OCI-LY3 (cell line): Measurements from ENCODE around the gene KIF6.

Experiments used
- H2AFZ ChIP-seq: fragments of 200-600, 300-600 bp; shearing (Covaris generic); 2 replicates; pipeline ENCODE4 v1.6.0; 2014; ENCODE audit warnings: antibody characterized with exemption, low read depth, low read length
- H3K27ac ChIP-seq: fragments of 200-600, 300-600 bp; sonication (generic); 2 replicates; pipeline ENCODE4 v1.5.1; 2014; ENCODE audit warnings: mild to moderate bottlenecking, low read length, moderate library complexity, mixed read lengths
- H3K27me3 ChIP-seq: fragments of 200-600, 300-600 bp; sonication (generic); 2 replicates; pipeline ENCODE4 v1.6.1; 2014; ENCODE audit warnings: low read depth, low read length, mixed read lengths
- H3K36me3 ChIP-seq: fragments of 200-600, 300-600 bp; sonication (generic); replicated peaks from 2 replicates; pipeline ENCODE3; 2014; ENCODE audit warnings: low read depth, low read length, mixed read lengths
- H3K4me1 ChIP-seq: fragments of 300-600, 200-600 bp; sonication (generic); 2 replicates; pipeline ENCODE4 v1.6.1; 2014; ENCODE audit warnings: low read length, mixed read lengths
- H3K4me2 ChIP-seq: fragments of 200-600, 300-600 bp; sonication (generic); 2 replicates; pipeline ENCODE4 v1.6.1; 2014; ENCODE audit warnings: low read length, mixed read lengths
- H3K4me3 ChIP-seq: fragments of 300-600, 200-600 bp; sonication (generic); 2 replicates; pipeline ENCODE4 v1.5.1; 2014; ENCODE audit warnings: antibody characterized with exemption, mild to moderate bottlenecking, low read length, moderate library complexity
- H3K79me2 ChIP-seq: fragments of 300-600, 200-600 bp; shearing (Covaris generic); 2 replicates; pipeline ENCODE4 v1.6.1; 2014; ENCODE audit warnings: mild to moderate bottlenecking, low read length, mixed read lengths
- H3K9ac ChIP-seq: fragments of 300-600, 200-600 bp; shearing (Covaris generic); 2 replicates; pipeline ENCODE4 v1.6.0; 2014; ENCODE audit warnings: mild to moderate bottlenecking, low read length, moderate library complexity
- H3K9me3 ChIP-seq: fragments of 200-600, 300-600 bp; shearing (Covaris generic); 2 replicates; pipeline ENCODE4 v1.6.1; 2014; ENCODE audit warnings: low read length, mixed read lengths; ENCODE audit not compliant: insufficient read depth
- H4K20me1 ChIP-seq: fragments of 200-600, 300-600 bp; sonication (generic); 2 replicates; pipeline ENCODE4 v1.6.1; 2016; ENCODE audit warnings: low read length, mixed read lengths; ENCODE audit not compliant: insufficient read depth
- CTCF ChIP-seq: fragments of 200-600, 300-600 bp; sonication (generic); IDR thresholded peaks from 2 replicates; pipeline ENCODE4 v1.5.1; 2014; ENCODE audit warnings: antibody characterized with exemption, low read length, low read depth
- EZH2phosphoT487 ChIP-seq: fragments of 200-600 bp; shearing (Covaris generic); IDR thresholded peaks from 2 replicates; pipeline ENCODE4 v1.6.1; 2018; ENCODE audit warnings: antibody characterized with exemption, mixed run types, low read depth

Gene KIF6

GRCh38 chr6:39670519-39670918, 54.7 kb downstream of the KIF6 start:
- H3K27ac ChIP-seq, result no peak overlapping the region
- H2AFZ ChIP-seq, result no peak overlapping the region
- H3K27me3 ChIP-seq, result no peaks in the 10 kb centered on the region
- H3K4me2 ChIP-seq, result no peak overlapping the region
- H4K20me1 ChIP-seq, result no peaks in the 10 kb centered on the region
- H3K4me1 ChIP-seq, result peaks cover 50% of the 10 kb centered on the region
- H3K36me3 ChIP-seq, result peaks cover 27% of the 10 kb centered on the region
- H3K9me3 ChIP-seq, result peaks cover 12% of the 10 kb centered on the region; the same call in 1 of the 2 replicates
- TF ChIP-seq EZH2phosphoT487 (no peak), CTCF (no peak)
- no peaks in the 10 kb centered on the region for H3K79me2 ChIP-seq
- no peak overlapping the region for H3K9ac ChIP-seq
- no peak overlapping the region for H3K4me3 ChIP-seq

DNA sequence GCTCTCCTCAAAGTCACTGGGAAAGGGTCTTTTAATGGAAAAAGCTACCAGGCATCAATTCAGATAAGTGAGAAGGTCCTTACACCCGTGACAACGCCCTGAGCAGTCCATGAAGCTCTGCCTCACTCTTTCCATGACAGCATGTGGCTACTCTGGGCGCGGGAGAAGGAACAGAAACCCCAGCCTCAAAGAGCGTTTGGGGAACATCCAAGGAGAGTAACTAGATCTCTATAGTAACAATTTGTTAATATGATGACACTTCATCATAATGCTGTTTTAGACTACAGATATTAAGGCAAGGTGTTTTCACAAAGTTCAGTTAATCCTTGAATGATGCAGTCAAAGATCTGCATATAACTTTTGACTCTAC, 55.2 kb downstream of the KIF6 start:
- peak overlapping the region; percentile 15; the same call in 1 of the 2 replicates for H2AFZ ChIP-seq
- H3K27me3 ChIP-seq, result no peaks in the 10 kb centered on the region
- no peaks in the 10 kb centered on the region for H3K79me2 ChIP-seq
- H3K4me2 ChIP-seq, result no peak overlapping the region
- peaks cover 23% of the 10 kb centered on the region for H3K36me3 ChIP-seq
- peaks cover 12% of the 10 kb centered on the region; the same call in 1 of the 2 replicates for H3K9me3 ChIP-seq
- H3K9ac ChIP-seq, result no peak overlapping the region
- TF ChIP-seq EZH2phosphoT487 (no peak), CTCF (no peak)
- no peak overlapping the region for H3K4me3 ChIP-seq
- no peaks in the 10 kb centered on the region for H4K20me1 ChIP-seq
- H3K27ac ChIP-seq, result no peak overlapping the region
- peaks cover 48% of the 10 kb centered on the region for H3K4me1 ChIP-seq

GRCh38 chr6:39669207-39669972, 55.8 kb downstream of the KIF6 start:
- Histone ChIP-seq H3K4me2 (no peak overlapping the region), H4K20me1 (no peaks in the 10 kb centered on the region), H3K9ac (no peak overlapping the region), H3K9me3 (peaks cover 12% of the 10 kb centered on the region; the same call in 1 of the 2 replicates), H3K36me3 (peaks cover 22% of the 10 kb centered on the region), H3K27me3 (no peaks in the 10 kb centered on the region), H3K27ac (no peak overlapping the region), H3K79me2 (no peaks in the 10 kb centered on the region), H3K4me1 (peaks cover 43% of the 10 kb centered on the region), H2AFZ (peak overlapping the region; percentile 15; the same call in 1 of the 2 replicates), H3K4me3 (no peak overlapping the region)
- TF ChIP-seq CTCF (no peak), EZH2phosphoT487 (no peak)

- Histone ChIP-seq H4K20me1 (no peaks in the 10 kb centered on the region), H2AFZ (peak overlapping the region; percentile 10; the same call in 1 of the 2 replicates), H3K9me3 (no peaks in the 10 kb centered on the region), H3K9ac (no peak overlapping the region), H3K36me3 (peaks cover 7% of the 10 kb centered on the region), H3K4me3 (no peak overlapping the region), H3K4me2 (no peak overlapping the region), H3K27me3 (no peaks in the 10 kb centered on the region), H3K4me1 (peaks cover 28% of the 10 kb centered on the region), H3K79me2 (no peaks in the 10 kb centered on the region), H3K27ac (no peak overlapping the region)
- TF ChIP-seq CTCF (no peak), EZH2phosphoT487 (no peak)
Measured at GRCh38 chr6:39666706-39667489, 58.3 kb downstream of the KIF6 start.
